ENCODE data around the gene MRPL53. TPM values are rescaled to one million over a fixed set of nuclear protein-coding genes. Genes with fewer than 3 reads are reported as not detected.

MRPL53 gene
- total RNA-seq, 1 experiment from 2014 or later, result 49.6 TPM

Other genes starting within 250 kb of the MRPL53 start
- gene SLC4A5, start 129.3 kb downstream of the MRPL53 start, total RNA-seq (2014; rRNA removed; shearing (Covaris generic)), result 0.08 TPM in 1 of 2 replicates, not detected in the other
- 113 TPM in 2 replicates for gene DCTN1, start 92.4 kb downstream of the MRPL53 start, total RNA-seq (2014; rRNA removed; shearing (Covaris generic))
- 0.43 and 0.48 TPM in 2 replicates for gene C2orf81, start 51.1 kb downstream of the MRPL53 start, total RNA-seq (2014; rRNA removed; shearing (Covaris generic))
- 28.3 and 33.1 TPM in 2 replicates for gene WDR54, start 51.0 kb downstream of the MRPL53 start, total RNA-seq (2014; rRNA removed; shearing (Covaris generic))
- 47.4 and 50.4 TPM in 2 replicates for gene RTKN, start 30.7 kb downstream of the MRPL53 start, total RNA-seq (2014; rRNA removed; shearing (Covaris generic))
- 9.0 and 14.2 TPM in 2 replicates for gene INO80B, start 17.6 kb downstream of the MRPL53 start, total RNA-seq (2014; rRNA removed; shearing (Covaris generic))
- 40.7 and 40.8 TPM in 2 replicates for gene WBP1, start 14.2 kb downstream of the MRPL53 start, total RNA-seq (2014; rRNA removed; shearing (Covaris generic))
- gene MOGS, start 7.3 kb downstream of the MRPL53 start, total RNA-seq (2014; rRNA removed; shearing (Covaris generic)), result 51.7 and 52.8 TPM in 2 replicates
- 22.0 and 24.0 TPM in 2 replicates for gene CCDC142, start 10.3 kb upstream of the MRPL53 start, total RNA-seq (2014; rRNA removed; shearing (Covaris generic))
- gene TTC31, start 10.4 kb upstream of the MRPL53 start, total RNA-seq (2014; rRNA removed; shearing (Covaris generic)), result 14.9 and 21.0 TPM in 2 replicates
- 0.58 and 1.3 TPM in 2 replicates for gene LBX2, start 26.9 kb upstream of the MRPL53 start, total RNA-seq (2014; rRNA removed; shearing (Covaris generic))
- 23.8 and 30.5 TPM in 2 replicates for gene PCGF1, start 35.0 kb upstream of the MRPL53 start, total RNA-seq (2014; rRNA removed; shearing (Covaris generic))
- not detected in 2 replicates for gene TLX2, start 41.8 kb upstream of the MRPL53 start, total RNA-seq (2014; rRNA removed; shearing (Covaris generic))
- gene DQX1, start 53.6 kb upstream of the MRPL53 start, total RNA-seq (2014; rRNA removed; shearing (Covaris generic)), result 0.30 and 0.61 TPM in 2 replicates
- gene AUP1, start 57.0 kb upstream of the MRPL53 start, total RNA-seq (2014; rRNA removed; shearing (Covaris generic)), result 125 and 132 TPM in 2 replicates
- 42.6 and 46.3 TPM in 2 replicates for gene HTRA2, start 57.3 kb upstream of the MRPL53 start, total RNA-seq (2014; rRNA removed; shearing (Covaris generic))
- 16.8 and 19.0 TPM in 2 replicates for gene LOXL3, start 81.3 kb upstream of the MRPL53 start, total RNA-seq (2014; rRNA removed; shearing (Covaris generic))
- gene DOK1, start 82.0 kb upstream of the MRPL53 start, total RNA-seq (2014; rRNA removed; shearing (Covaris generic)), result 1.7 and 4.4 TPM in 2 replicates
- gene M1AP, start 175.7 kb upstream of the MRPL53 start, total RNA-seq (2014; rRNA removed; shearing (Covaris generic)), result not detected in 2 replicates
- 3.9 and 5.6 TPM in 2 replicates for gene SEMA4F, start 181.6 kb upstream of the MRPL53 start, total RNA-seq (2014; rRNA removed; shearing (Covaris generic))